Prostate gland (tissue), 2 donors: ENCODE measurements around the gene CLPSL1.

Experiments used
- CTCF ChIP-seq, 4 experiments: fragments of 200-600 bp in 2 of 4; fragments of 450-650 bp in 2 of 4; sonication (generic) in 2 of 4; IDR thresholded peaks; 1 replicate in 3 of 4; 2 replicates in 1 of 4; pipeline ENCODE4 v1.5.1; 2016 to 2019; ENCODE audit warnings: antibody characterized with exemption in 4 of 4, mild to moderate bottlenecking in 2 of 4, moderate library complexity in 2 of 4
- POLR2A ChIP-seq: fragments of 450-650 bp; IDR thresholded peaks from one replicate; pipeline ENCODE4 v1.6.1; 2016; ENCODE audit warnings: antibody characterized with exemption, mild to moderate bottlenecking
- POLR2AphosphoS5 ChIP-seq: sonication (generic); formaldehyde crosslinking; IDR thresholded peaks from one replicate; pipeline ENCODE4 v1.6.1; 2017; ENCODE audit warnings: antibody characterized with exemption

- TF ChIP-seq CTCF (IDR thresholded peaks at IDR 0.05) (no peak), POLR2A (no peak), POLR2AphosphoS5 (no peak)
These were observed 21.4 kb upstream of the CLPSL1 start for GRCh38 chr6:35759426-35759825.
